Measurements from ENCODE around the gene FOXP2.

FOXP2 gene

DNA sequence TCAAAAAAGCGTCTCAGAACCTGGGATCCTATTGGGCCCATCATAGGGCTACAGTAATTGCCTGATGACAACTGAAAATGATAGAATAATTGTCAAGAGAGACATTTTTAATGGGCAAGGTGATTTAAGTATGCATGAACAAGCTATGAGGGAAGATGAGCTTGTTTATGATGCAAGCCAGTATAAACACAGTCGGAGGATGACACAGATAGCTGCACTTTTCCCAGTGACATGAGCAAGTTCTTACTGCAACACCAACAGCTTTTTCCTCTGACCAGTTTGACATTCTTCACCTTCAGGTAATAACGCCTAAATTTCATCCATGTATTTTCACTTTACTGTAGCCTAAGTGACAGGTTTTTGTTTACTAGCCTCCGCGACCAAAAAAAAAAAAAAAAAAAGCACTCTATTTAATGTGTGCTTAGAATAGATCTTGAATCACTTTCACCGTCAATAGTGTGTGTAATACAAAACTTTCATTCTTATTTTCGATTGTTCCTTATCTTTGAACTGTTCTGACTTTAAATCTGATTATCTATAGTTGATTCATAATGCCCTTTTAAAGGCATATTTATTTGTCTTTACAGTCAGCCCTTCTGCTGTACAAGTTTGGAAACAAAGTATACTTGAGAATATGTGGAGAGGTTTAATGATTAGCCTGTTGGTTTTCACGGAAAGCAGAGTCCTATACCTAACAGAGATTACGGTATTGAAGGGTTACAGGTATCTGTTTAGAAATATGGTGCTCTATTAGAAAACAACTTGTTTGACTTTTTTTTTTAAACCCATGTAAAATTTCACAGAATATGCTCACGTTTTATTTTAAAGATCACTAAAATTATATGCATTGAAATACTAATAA lies 1.7 kb downstream of the FOXP2 start (continued):
- TF ChIP-seq, protein P1, sequence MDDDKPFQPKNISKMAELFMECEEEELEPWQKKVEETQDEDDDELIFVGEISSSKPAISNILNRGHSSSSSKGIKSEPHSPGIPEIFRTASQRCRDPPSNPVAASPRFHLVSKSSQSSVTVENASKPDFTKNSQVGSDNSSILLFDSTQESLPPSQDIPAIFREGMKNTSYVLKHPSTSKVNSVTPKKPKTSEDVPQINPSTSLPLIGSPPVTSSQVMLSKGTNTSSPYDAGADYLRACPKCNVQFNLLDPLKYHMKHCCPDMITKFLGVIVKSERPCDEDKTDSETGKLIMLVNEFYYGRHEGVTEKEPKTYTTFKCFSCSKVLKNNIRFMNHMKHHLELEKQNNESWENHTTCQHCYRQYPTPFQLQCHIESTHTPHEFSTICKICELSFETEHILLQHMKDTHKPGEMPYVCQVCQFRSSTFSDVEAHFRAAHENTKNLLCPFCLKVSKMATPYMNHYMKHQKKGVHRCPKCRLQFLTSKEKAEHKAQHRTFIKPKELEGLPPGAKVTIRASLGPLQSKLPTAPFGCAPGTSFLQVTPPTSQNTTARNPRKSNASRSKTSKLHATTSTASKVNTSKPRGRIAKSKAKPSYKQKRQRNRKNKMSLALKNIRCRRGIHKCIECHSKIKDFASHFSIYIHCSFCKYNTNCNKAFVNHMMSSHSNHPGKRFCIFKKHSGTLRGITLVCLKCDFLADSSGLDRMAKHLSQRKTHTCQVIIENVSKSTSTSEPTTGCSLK (tag by site-specific recombination; IDR thresholded peaks at IDR 0.05), result no peak
- TF ChIP-seq ZNF544 (tag by site-specific recombination; IDR thresholded peaks at IDR 0.05) (no peak), ZBTB8A (tag by site-specific recombination; IDR thresholded peaks at IDR 0.05) (peak; percentile 47; the same call in 1 of the 2 replicates)

DNA sequence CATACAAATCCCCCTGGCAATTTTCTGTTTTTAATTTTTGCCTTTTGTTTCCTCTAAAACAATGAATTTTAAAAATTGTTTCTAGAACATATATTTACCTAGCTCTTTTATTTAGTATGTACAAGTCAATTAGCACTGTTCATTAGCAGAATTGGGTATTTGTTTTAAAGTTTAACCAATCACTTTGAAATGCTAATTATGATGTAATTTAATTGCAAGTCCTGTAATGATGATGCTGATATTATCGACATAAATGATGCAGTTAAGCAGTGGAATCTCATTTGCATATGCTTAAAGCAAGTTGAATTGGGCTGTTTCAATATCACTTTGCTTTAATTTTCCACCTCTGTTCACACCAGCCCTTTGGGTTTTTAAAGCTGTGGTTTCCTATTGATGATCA lies 2.7 kb downstream of the FOXP2 start:
- POLR2A ChIA-PET, result interaction anchor here (1.0 kb wide), 1 partner anchor 237 kb away, joined by 4 read pairs; no protein-coding TSS in a partner anchor

More for the DNA sequence above, 2.7 kb downstream of the FOXP2 start:
- Histone ChIP-seq H3K9me3 (ENCODE audit: control insufficient read depth, insufficient read depth, low read depth, low read length) (no peaks in the 10 kb centered on the region), H3K36me3 (ENCODE audit: control insufficient read depth in 2 of 2, insufficient read depth in 1 of 2, low read length in 2 of 2) (no peaks in the 10 kb centered on the region), H3K27ac (ENCODE audit: extremely low read depth, low read depth, low read length) (no peak overlapping the region), H3K4me1 (ENCODE audit: control insufficient read depth, insufficient read depth, low read length) (peaks cover 33% of the 10 kb centered on the region), H3K4me3 (ENCODE audit: low read depth, low read length) (no peak overlapping the region)
- TF ChIP-seq ZNF624 (tag by site-specific recombination; IDR thresholded peaks at IDR 0.05), result no peak
- TF ChIP-seq, protein P2, sequence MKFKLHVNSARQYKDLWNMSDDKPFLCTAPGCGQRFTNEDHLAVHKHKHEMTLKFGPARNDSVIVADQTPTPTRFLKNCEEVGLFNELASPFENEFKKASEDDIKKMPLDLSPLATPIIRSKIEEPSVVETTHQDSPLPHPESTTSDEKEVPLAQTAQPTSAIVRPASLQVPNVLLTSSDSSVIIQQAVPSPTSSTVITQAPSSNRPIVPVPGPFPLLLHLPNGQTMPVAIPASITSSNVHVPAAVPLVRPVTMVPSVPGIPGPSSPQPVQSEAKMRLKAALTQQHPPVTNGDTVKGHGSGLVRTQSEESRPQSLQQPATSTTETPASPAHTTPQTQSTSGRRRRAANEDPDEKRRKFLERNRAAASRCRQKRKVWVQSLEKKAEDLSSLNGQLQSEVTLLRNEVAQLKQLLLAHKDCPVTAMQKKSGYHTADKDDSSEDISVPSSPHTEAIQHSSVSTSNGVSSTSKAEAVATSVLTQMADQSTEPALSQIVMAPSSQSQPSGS (tag by site-specific recombination; IDR thresholded peaks at IDR 0.05; ENCODE audit: low read depth), result peak; percentile 76
- TF ChIP-seq, protein P3, sequence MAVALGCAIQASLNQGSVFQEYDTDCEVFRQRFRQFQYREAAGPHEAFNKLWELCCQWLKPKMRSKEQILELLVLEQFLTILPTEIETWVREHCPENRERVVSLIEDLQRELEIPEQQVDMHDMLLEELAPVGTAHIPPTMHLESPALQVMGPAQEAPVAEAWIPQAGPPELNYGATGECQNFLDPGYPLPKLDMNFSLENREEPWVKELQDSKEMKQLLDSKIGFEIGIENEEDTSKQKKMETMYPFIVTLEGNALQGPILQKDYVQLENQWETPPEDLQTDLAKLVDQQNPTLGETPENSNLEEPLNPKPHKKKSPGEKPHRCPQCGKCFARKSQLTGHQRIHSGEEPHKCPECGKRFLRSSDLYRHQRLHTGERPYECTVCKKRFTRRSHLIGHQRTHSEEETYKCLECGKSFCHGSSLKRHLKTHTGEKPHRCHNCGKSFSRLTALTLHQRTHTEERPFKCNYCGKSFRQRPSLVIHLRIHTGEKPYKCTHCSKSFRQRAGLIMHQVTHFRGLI (tag by site-specific recombination; IDR thresholded peaks at IDR 0.05), result no peak
- TF ChIP-seq, protein P4, sequence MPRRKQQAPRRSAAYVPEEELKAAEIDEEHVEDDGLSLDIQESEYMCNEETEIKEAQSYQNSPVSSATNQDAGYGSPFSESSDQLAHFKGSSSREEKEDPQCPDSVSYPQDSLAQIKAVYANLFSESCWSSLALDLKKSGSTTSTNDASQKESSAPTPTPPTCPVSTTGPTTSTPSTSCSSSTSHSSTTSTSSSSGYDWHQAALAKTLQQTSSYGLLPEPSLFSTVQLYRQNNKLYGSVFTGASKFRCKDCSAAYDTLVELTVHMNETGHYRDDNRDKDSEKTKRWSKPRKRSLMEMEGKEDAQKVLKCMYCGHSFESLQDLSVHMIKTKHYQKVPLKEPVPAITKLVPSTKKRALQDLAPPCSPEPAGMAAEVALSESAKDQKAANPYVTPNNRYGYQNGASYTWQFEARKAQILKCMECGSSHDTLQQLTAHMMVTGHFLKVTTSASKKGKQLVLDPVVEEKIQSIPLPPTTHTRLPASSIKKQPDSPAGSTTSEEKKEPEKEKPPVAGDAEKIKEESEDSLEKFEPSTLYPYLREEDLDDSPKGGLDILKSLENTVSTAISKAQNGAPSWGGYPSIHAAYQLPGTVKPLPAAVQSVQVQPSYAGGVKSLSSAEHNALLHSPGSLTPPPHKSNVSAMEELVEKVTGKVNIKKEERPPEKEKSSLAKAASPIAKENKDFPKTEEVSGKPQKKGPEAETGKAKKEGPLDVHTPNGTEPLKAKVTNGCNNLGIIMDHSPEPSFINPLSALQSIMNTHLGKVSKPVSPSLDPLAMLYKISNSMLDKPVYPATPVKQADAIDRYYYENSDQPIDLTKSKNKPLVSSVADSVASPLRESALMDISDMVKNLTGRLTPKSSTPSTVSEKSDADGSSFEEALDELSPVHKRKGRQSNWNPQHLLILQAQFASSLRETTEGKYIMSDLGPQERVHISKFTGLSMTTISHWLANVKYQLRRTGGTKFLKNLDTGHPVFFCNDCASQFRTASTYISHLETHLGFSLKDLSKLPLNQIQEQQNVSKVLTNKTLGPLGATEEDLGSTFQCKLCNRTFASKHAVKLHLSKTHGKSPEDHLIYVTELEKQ (tag by site-specific recombination; IDR thresholded peaks at IDR 0.05; ENCODE audit: borderline replicate concordance), result no peak
- TF ChIP-seq, protein P5, sequence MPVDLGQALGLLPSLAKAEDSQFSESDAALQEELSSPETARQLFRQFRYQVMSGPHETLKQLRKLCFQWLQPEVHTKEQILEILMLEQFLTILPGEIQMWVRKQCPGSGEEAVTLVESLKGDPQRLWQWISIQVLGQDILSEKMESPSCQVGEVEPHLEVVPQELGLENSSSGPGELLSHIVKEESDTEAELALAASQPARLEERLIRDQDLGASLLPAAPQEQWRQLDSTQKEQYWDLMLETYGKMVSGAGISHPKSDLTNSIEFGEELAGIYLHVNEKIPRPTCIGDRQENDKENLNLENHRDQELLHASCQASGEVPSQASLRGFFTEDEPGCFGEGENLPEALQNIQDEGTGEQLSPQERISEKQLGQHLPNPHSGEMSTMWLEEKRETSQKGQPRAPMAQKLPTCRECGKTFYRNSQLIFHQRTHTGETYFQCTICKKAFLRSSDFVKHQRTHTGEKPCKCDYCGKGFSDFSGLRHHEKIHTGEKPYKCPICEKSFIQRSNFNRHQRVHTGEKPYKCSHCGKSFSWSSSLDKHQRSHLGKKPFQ (tag by site-specific recombination; IDR thresholded peaks at IDR 0.05), result peak; percentile 42; the same call in 1 of the 2 replicates
- TF ChIP-seq, protein P6, sequence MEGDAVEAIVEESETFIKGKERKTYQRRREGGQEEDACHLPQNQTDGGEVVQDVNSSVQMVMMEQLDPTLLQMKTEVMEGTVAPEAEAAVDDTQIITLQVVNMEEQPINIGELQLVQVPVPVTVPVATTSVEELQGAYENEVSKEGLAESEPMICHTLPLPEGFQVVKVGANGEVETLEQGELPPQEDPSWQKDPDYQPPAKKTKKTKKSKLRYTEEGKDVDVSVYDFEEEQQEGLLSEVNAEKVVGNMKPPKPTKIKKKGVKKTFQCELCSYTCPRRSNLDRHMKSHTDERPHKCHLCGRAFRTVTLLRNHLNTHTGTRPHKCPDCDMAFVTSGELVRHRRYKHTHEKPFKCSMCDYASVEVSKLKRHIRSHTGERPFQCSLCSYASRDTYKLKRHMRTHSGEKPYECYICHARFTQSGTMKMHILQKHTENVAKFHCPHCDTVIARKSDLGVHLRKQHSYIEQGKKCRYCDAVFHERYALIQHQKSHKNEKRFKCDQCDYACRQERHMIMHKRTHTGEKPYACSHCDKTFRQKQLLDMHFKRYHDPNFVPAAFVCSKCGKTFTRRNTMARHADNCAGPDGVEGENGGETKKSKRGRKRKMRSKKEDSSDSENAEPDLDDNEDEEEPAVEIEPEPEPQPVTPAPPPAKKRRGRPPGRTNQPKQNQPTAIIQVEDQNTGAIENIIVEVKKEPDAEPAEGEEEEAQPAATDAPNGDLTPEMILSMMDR (tag by site-specific recombination; IDR thresholded peaks at IDR 0.05), result no peak
- CTCF ChIA-PET, result no interaction called here

Measured in HEK293 (cell line).